ENCODE results near the gene VIPR2.
"Not testable (repeated sequence)": the region's sequence is repeated elsewhere in the genome, so short reads cannot be mapped to it uniquely, and the experiment has no call there.

VIPR2 gene

DNA sequence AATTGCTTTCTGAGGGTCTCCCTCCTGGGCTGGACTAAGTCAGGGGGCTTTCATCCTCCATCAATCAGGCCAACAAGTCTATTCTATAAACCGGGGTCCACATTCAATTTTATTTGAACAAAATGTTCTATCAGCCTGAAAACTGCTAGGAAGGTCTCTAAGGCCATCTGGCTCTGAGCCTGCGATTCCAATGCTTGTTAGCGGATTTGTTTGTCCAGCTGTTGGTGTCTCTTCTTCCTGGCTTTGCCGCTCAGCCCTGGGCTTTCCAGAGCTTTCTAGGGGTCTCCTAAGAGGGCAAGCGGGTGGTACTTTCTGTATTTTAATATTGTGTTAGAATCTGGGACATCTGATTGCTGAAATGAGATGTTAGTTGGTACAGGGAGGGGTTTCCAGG is 136.7 kb downstream of the VIPR2 start:
- DNase-seq: no peak

- no peak for DNase-seq
Observed at GRCh38 chr7:159007364-159007995, 137.2 kb downstream of the VIPR2 start.

DNA sequence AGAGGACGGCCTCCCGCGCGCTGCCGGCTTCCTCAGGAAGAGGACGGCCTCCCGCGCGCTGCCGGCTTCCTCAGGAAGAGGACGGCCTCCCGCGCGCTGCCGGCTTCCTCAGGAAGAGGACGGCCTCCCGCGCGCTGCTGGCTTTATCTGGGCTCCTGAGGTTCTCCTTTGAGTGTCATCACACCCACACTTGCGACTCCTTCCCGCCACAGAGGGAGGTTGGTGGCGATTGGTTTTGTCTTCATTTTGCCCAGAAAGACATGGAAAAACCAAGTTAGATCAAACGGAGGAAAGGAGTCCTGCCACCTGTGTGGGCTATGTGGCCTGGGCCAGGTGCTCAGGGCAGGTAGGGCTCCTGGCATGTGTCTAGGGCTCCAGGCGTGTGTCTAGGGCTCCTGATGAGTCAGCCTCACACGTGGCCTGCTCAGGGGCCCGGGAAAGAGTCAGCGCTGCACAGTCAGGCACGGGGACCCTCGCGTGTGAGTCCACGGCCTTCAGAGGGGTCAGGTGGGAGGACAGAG is 138.0 kb downstream of the VIPR2 start:
- no peak for DNase-seq

DNA sequence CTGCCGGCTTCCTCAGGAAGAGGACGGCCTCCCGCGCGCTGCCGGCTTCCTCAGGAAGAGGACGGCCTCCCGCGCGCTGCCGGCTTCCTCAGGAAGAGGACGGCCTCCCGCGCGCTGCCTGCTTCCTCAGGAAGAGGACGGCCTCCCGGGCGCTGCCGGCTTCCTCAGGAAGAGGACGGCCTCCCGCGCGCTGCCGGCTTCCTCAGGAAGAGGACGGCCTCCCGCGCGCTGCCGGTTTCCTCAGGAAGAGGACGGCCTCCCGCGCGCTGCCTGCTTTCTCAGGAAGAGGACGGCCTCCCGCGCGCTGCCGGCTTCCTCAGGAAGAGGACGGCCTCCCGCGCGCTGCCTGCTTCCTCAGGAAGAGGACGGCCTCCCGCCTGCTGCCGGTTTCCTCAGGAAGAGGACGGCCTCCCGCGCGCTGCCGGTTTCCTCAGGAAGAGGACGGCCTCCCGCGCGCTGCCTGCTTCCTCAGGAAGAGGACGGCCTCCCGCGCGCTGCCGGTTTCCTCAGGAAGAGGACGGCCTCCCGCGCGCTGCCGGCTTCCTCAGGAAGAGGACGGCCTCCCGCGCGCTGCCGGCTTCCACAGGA is 138.6 kb downstream of the VIPR2 start:
- DNase-seq: not testable (repeated sequence)

DNA sequence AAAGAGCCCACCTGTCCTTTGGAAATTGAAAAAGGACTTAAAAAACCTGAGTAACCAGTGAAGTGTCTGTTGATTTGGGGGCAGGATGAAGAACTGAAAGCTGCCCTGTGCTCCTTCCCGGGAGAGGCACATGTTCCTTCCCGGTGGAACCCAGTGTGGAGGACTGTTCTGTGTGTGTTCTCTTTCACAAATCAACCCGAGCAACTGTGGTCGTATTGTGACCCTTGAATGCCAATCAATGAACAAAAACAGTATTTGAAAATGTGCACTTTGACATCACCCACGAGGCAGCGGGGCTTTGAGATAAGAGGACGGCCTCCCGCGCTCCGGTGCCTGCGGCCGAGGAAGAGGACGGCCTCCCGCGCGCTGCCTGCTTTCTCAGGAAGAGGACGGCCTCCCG is 139.0 kb downstream of the VIPR2 start:
- DNase-seq: no peak

- no peak for DNase-seq
Observed at GRCh38 chr7:159004411-159004810, 140.3 kb downstream of the VIPR2 start.

DNA sequence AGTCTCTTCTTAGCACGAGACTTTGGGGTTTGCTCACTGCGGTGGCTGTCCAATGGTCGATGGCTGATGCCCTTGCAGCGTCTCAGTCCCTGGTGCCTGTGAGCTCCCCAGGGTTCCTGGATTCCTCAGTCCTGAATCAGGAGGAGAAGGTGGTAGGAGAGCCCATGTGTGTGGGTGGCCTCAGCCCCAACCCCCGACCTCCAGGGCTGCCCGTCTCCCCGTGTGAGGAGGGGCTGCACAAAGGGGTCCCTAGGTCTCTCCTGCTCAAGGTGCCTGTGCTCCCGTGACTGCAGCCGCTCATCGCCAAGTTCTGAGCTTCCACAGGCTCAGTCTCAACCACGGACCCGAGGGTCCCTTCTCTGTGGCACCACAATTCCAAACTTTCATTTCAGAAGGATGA is 142.9 kb downstream of the VIPR2 start:
- no peak for DNase-seq

DNA sequence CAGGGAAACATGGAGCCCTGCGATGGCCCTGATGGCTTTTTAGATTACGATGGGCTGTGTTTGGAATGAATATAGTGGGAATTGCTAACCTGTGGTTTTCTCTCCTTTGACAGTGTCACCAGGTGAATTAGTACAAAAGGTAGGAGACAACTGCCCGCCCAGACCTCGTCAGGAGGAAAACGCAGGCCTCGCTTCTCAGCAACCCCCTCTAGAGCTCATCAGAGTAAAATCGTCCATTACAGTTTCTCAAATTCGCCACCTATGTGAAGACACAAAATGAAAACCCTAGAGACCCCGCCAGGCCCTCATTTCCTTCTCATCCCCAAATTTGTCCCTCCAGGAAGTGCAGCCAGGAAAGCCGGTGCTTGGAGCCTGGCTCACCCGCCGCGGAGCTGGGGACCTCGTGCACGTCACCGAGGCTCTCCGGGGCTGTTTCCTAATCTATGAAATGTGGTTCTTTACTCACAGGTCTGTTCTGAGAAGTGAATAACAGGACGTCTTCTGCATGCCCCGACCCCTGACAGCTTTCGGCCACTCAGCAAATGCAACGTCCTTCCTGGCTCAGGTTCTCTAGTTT is 143.7 kb downstream of the VIPR2 start:
- no peak for DNase-seq

DNA sequence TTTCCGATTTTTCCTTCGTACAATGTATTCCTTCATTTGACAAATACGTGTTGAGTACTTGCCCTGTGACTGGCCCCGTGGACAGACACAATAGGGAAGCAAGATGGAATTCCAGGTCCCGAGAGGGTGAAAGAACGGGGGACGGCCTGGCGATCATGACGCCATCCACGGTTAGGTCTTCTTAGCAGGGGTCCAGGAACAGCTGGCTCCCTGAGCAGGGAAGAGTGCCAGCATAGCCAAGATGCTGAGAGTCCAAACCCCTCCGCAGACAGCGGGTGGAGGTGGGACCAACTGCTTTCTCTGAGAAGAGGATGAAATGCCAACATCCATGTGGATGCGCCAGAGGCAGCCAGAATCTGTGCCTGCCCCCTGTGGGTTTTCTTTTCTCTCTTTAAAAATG is 144.6 kb downstream of the VIPR2 start:
- DNase-seq: no peak

GRCh38 chr7:158999496-158999895 is 145.2 kb downstream of the VIPR2 start:
- DNase-seq: no peak

DNA sequence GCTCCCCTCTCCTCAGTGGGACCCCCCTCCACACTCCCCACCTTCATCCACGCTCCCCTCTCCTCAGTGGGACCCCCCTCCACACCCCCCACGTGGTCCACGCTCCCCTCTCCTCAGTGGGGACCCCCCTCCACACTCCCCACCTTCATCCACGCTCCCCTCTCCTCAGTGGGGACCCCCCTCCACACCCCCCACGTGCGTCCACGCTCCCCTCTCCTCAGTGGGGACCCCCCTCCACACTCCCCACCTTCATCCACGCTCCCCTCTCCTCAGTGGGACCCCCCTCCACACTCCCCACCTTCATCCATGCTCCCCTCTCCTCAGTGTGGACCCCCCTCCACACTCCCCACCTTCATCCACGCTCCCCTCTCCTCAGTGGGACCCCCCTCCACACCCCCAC is 146.4 kb downstream of the VIPR2 start:
- DNase-seq: not testable (repeated sequence)

- no peak for DNase-seq
Observed at GRCh38 chr7:158997471-158997870, 147.2 kb downstream of the VIPR2 start.

DNA sequence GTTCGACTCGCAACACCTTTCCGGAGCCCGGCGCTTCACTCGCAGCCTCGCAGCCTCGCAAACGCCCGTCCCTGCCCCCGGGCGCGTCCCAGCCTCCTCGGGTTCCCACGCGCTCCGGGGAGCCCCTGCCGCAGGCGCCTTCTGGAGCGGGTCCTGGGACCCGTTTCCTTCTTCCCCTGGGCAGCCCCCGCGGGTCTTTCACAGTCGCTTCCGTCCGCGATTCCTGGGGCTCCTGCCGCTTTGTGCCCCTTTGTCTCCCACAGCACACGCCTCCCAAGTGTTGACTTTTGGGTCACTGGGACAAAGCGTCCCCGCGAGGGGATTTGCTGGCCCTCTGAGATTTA is 147.6 kb downstream of the VIPR2 start:
- no peak for DNase-seq

- DNase-seq: no peak
Observed at GRCh38 chr7:158996214-158997109, 148.2 kb downstream of the VIPR2 start.

DNA sequence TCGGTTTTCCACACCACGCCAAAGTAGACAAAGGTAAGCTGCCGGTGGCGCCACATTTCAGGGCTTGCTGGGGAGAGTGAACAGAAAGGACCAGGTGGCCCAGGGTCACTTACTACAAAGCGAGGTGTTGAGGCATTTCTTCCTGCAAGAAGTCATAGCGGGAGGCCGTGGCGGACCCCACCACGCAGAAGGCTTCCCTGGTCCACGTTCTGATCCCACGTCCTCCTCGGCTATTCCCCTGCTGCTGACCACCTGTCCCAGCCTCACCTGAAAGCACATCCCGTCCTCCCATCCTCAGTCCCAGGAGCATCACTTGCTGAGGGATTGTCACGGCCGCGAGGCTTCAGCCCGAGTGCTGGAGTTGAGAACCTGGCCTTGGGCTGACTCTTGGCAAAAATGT is 149.2 kb downstream of the VIPR2 start:
- no peak for DNase-seq

GRCh38 chr7:158994687-158995086 is 150.0 kb downstream of the VIPR2 start:
- no peak for DNase-seq

DNA sequence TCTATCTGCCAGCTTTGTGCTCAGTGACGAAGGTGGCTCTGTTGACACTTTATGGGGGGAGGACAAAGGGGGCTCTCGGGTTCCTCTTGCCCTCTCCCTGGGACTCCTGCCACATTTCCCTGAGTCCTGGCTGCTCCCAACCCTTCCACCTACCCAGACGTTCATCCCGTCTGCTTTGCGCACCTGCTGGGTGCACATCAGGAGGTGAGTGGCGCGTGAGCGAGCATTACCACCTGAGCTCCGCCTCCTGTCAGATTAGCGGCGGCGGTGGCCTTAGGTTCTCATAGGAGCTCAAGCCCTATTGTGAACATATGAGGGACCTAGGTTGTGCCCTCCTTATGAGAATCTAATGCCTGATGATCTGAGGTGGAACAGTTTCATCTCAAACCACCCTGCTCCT is 151.1 kb downstream of the VIPR2 start:
- DNase-seq: no peak

- no peak for DNase-seq
Observed at GRCh38 chr7:158992759-158993158, 151.9 kb downstream of the VIPR2 start.

DNA sequence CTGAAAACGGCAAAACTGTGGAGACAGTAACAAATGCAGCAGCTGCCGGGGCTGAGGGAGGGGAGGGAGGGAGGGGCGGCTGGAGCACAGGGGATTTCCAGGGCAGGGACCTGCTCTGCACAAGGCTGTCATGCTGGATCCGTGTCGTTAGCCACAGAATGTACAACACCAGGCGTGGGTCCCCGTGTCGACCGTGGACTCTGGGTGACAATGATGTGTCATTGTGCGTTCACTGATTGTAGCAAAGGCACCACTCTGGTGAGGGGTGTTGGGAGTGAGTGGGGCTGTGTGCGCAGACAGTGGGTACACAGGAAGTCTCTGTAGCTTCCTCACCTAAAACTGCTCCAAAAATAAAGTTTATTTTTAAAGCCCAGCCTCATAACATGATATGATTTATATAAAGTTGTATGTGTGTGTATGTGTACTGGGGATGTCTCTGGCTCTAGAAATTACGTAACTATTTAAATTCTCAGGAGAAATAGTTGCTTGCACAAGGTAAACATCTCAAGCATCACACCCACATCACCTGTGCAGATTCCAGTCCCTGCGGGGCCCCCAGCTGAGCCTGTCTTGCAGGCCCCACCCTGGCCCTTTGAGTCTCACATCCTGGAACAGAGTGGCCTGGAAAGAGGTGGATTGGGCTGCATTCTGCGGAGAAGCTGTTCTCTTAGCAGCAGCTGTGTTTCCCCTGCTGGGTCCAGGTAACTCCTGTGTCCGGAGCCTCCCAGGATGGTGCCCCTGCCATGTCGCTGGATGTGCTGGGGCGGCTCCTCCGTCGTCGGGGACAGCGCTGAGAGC is 152.6 kb downstream of the VIPR2 start:
- DNase-seq: no peak

DNA sequence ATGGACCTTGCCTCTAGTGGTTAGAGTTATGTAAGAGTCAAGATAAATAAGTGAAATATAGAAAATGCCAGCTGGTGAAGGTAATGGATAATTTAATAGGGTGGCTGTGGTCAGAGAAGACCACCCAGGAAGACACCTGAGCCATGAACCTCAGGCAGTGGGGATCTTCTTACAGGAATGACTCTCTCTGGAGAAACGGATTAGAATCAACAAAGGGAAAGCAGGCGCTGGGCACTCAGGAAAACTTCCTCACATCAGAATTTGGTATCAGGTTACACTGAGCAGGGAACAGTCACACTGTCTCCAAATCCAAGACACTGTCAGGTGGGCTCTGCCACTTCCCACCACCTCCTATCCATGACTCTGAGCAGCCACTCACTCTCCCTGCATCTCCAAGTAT is 155.7 kb downstream of the VIPR2 start:
- no peak for DNase-seq

DNA sequence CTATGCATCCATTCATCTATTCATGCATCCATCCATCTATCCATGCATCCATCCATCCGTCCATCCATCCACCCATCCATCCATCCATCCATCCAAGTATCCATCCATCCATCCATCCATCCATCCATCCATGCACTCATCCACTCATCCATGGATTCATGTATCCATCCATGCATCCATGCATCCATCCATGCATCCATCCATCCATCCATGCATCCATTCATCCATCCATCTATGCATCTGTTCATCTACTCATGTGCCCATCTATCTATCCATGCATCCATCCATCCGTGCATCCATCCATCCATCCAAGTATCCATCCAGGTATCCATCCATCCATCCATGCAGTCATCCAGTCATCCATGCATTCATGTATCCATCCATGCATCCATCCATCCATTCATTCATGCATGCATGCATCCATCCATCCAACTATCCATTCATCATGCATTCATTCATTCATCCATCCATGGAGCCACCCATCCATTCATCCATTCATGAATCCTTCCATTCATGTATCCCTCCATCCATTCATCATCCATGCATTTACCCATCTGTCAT is 156.3 kb downstream of the VIPR2 start:
- no peak for DNase-seq

DNA sequence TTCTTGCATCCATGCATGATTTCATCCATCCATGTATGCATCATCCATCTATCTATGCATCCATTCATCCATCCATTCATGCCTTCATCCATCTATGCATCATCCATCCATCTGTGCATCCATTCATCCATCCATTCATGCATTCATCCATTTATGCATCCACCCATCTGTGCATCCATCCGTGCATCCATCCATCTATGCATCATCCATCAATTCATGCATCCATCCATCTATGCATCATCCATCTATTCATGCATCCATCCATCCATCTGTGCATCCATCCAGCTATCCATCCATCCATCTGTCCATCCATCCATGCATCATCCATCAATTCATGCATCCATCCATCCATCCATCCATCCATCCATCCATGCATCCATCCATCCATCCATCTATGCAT is 157.0 kb downstream of the VIPR2 start:
- DNase-seq: no peak

Data from right kidney (tissue), 1 donor.